ENCODE results near the gene SLC36A4. TPM values are rescaled to one million over a fixed set of nuclear protein-coding genes. Genes with fewer than 3 reads are reported as not detected.
A peak's percentile ranks its signal among the peaks of the same experiment; 100 is the strongest.

The SLC36A4 gene
- total RNA-seq, 1 donor from 2014 or later: 67.6 TPM

- no peak for TF ChIP-seq CTCF (IDR thresholded peaks at IDR 0.05)
- no peak for TF ChIP-seq EZH2 (IDR thresholded peaks at IDR 0.05)
- TF ChIP-seq EZH2phosphoT487 (IDR thresholded peaks at IDR 0.05): no peak
- H3F3A ChIP-seq (ENCODE audit: low read depth): no peaks in the 10 kb centered on the region
- peaks cover 10% of the 10 kb centered on the region for H3K36me3 ChIP-seq
- Mint-ChIP-seq H3K4me3 (no peak overlapping the region), H3K36me3 (peaks cover 34% of the 10 kb centered on the region), H3K27me3 (ENCODE audit: insufficient read depth, low read depth) (no peaks in the 10 kb centered on the region), H3K9me3 (peaks cover 26% of the 10 kb centered on the region), H3K27ac (no peak overlapping the region), H3K4me1 (peaks cover 3% of the 10 kb centered on the region)
- no peak overlapping the region for H3K9ac ChIP-seq
- peaks cover 6% of the 10 kb centered on the region for H4K20me1 ChIP-seq (ENCODE audit: low read depth)
- no peak overlapping the region for H2AFZ ChIP-seq (replicated peaks)
- H3K79me2 ChIP-seq (ENCODE audit: low read depth): peaks cover 77% of the 10 kb centered on the region
- no peak overlapping the region for H3K4me2 ChIP-seq
- no peaks in the 10 kb centered on the region for H3K27me3 ChIP-seq
- H3K4me1 ChIP-seq: peaks cover 35% of the 10 kb centered on the region
- H3K4me3 ChIP-seq: no peak overlapping the region
- no peak for DNase-seq (ENCODE audit: low spot score)
- no peaks in the 10 kb centered on the region for H3K9me3 ChIP-seq (ENCODE audit: low read depth)
- H3K27ac ChIP-seq: no peak overlapping the region
Measured at GRCh38 chr11:93194673-93195291, 3.0 kb downstream of the SLC36A4 start.

DNA sequence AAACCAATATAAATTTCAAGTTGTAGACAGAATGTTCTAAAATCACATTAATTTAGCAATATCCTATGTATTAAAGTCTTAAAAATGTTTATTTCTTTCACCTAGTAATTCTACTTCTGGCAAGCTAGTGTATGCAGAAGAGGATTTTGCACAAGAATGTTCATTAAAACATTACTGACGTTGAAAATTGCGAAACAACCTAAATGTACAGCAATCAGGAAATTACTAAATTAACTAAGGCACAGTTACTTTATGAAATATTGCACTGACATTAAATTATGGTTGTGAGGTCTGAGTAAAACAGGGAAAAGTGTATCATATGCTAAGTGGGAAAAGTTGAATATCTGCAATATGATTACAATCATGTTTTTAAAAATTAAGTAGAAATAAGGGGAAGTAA lies 4.1 kb downstream of the SLC36A4 start:
- Histone ChIP-seq H3F3A (ENCODE audit: low read depth) (no peaks in the 10 kb centered on the region), H3K4me1 (peaks cover 35% of the 10 kb centered on the region), H4K20me1 (ENCODE audit: low read depth) (peaks cover 6% of the 10 kb centered on the region), H3K79me2 (ENCODE audit: low read depth) (peaks cover 87% of the 10 kb centered on the region), H3K27ac (no peak overlapping the region), H3K4me3 (no peak overlapping the region), H3K36me3 (peaks cover 11% of the 10 kb centered on the region), H3K9me3 (ENCODE audit: low read depth) (no peaks in the 10 kb centered on the region), H3K9ac (no peak overlapping the region), H3K4me2 (no peak overlapping the region), H3K27me3 (no peaks in the 10 kb centered on the region), H2AFZ (replicated peaks) (no peak overlapping the region)
- Mint-ChIP-seq H3K27ac (no peak overlapping the region), H3K4me1 (peaks cover 3% of the 10 kb centered on the region), H3K36me3 (peaks cover 39% of the 10 kb centered on the region), H3K4me3 (no peak overlapping the region), H3K27me3 (ENCODE audit: insufficient read depth, low read depth) (no peaks in the 10 kb centered on the region), H3K9me3 (peaks cover 33% of the 10 kb centered on the region)
- no peak for DNase-seq (ENCODE audit: low spot score)
- no peak for TF ChIP-seq EZH2 (IDR thresholded peaks at IDR 0.05)
- TF ChIP-seq CTCF (IDR thresholded peaks at IDR 0.05): no peak
- no peak for TF ChIP-seq EZH2phosphoT487 (IDR thresholded peaks at IDR 0.05)

GRCh38 chr11:93192163-93192562 lies 5.6 kb downstream of the SLC36A4 start:
- peak overlapping the region; percentile 48 for H3K4me2 ChIP-seq
- DNase-seq (ENCODE audit: low spot score): peak; percentile 69
- H3K27ac ChIP-seq: peak overlapping the region; percentile 63
- peaks cover 11% of the 10 kb centered on the region for H3K36me3 ChIP-seq
- peaks cover 30% of the 10 kb centered on the region for H3K4me1 ChIP-seq
- Mint-ChIP-seq H3K36me3 (peaks cover 52% of the 10 kb centered on the region), H3K4me3 (no peak overlapping the region), H3K4me1 (no peaks in the 10 kb centered on the region), H3K27ac (no peak overlapping the region), H3K9me3 (peaks cover 46% of the 10 kb centered on the region), H3K27me3 (ENCODE audit: insufficient read depth, low read depth) (no peaks in the 10 kb centered on the region)
- no peak overlapping the region for H2AFZ ChIP-seq (replicated peaks)
- H3K27me3 ChIP-seq: no peaks in the 10 kb centered on the region
- peaks cover 5% of the 10 kb centered on the region for H3K9me3 ChIP-seq (ENCODE audit: low read depth)
- H3K9ac ChIP-seq: no peak overlapping the region
- H3K79me2 ChIP-seq (ENCODE audit: low read depth): peaks cover 100% of the 10 kb centered on the region
- H4K20me1 ChIP-seq (ENCODE audit: low read depth): peaks cover 6% of the 10 kb centered on the region
- TF ChIP-seq EZH2 (IDR thresholded peaks at IDR 0.05) (no peak), EZH2phosphoT487 (IDR thresholded peaks at IDR 0.05) (no peak), CTCF (IDR thresholded peaks at IDR 0.05) (no peak)
- H3K4me3 ChIP-seq: peak overlapping the region; percentile 11
- no peaks in the 10 kb centered on the region for H3F3A ChIP-seq (ENCODE audit: low read depth)
